Erythroblast (primary cell): ENCODE measurements around the gene STK38.
"Not testable (repeated sequence)": the region's sequence is repeated elsewhere in the genome, so short reads cannot be mapped to it uniquely, and the experiment has no call there.

Source experiments
- DNase-seq, 2 experiments: peaks; one replicate each; lab custom pipeline; 2025; lab: John Stamatoyannopoulos, UW
- GATA1 ChIP-seq: IDR thresholded peaks from 2 replicates; pipeline ENCODE4 v1.6.1; 2011; ENCODE audit warnings: low read depth, mild to moderate bottlenecking, control low read depth, low read length, moderate library complexity
- POLR2A ChIP-seq: IDR thresholded peaks from 2 replicates; pipeline ENCODE4 v1.6.1; 2011; ENCODE audit warnings: mild to moderate bottlenecking, low read length

The STK38 gene

DNA sequence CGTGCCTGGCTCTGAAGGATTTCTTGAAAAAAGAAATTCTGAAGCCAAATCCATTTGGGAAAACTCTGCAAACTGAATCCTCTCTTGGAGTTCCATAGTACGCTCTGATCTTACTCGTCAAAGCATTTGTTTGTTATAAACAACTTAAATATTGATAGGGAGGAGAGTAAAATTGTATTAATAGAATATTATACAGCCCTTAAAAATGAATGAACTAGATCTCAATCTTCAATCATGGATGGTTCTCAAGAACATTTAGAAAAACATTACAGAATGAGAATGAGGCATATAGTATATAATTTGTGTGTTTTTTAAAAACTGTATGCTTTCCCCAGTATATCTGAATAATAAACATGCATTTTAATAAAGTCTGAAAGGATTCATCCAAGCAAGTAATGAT lies 79.7 kb downstream of the STK38 start:
- DNase-seq: no peak

DNA sequence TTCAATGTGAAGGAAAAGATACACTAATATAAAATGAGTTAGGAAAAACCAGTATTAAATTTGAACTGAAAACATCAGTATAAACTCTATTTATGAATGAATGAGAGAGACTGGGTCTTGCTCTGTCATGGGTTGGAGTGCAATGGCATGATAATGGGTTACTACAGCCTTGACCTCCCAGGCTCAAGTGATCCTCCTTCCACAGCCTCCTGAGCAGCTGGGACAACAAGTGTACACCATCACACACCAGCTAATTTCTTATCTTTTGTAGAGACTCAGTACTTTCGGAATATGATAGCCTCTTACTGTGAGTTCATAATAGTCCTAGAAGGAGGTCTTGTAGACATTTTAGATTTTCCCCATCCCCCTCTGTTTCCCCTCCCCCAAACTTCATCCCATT lies 83.0 kb downstream of the STK38 start:
- peak in 1 of 2 experiments; percentile 5 for DNase-seq
- TF ChIP-seq POLR2A: no peak
- TF ChIP-seq GATA1: no peak

More for the DNA sequence above, 79.7 kb downstream of the STK38 start:
- TF ChIP-seq GATA1 (no peak), POLR2A (no peak)

DNA sequence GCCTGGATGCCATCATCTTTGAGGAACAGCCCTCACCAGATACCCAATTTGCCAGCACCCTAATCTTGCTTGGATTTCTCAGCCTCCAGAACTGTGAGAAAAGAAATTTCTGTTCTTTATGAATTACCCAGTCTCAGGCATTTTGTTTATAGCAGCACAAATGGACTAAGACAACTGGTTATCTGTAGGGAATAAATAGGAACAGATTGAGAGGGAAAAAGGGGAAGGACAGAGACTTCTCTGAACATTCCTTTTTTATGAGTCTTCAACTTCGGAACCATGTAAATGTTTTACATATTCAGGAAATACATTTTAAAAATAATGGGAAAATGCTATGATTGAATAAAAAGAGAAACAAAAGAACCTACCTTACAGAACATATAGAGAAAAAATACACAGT lies 83.6 kb downstream of the STK38 start:
- TF ChIP-seq GATA1 (no peak), POLR2A (no peak)
- no peak for DNase-seq

DNA sequence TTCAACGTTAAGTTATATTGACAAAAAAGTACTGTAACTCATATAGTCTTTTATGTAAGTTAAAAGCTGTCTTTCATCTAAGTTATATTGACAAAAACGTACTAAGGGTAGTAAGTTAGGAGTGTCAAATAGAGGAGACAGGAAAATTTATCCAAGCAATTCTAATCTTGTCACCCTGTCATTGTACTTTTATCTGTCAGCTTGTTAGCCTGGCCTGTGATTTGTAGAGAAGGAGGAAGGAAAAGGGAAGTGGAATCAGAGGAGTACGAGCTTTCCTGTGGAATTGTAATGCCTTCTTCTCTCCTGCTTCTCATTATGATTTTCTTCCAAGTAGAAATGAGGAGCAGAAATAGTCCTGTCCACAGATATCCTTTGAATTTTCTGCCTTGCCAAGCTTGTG lies 85.6 kb downstream of the STK38 start:
- no peak for DNase-seq

DNA sequence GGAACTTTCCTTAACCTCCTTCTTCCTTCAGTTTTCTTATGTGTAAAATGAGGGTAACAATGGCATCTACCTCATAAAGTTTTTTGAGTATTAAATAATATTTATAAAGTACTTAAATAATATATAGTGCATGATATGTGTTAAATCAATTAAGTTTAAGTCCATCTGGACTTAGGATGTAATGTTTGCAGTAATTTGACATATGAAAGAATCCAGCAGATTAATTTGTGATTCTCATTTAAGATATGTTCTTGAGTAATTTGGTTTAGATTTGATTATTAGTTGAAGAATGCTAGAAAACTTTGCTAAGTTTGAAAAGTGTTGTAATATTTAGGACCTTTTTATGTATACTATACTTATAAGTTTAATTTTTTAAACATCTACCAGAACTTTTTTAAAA lies 86.4 kb downstream of the STK38 start:
- DNase-seq: no peak
- TF ChIP-seq POLR2A: no peak
- no peak for TF ChIP-seq GATA1

More for the DNA sequence above, 85.6 kb downstream of the STK38 start:
- TF ChIP-seq POLR2A (no peak), GATA1 (no peak)

DNA sequence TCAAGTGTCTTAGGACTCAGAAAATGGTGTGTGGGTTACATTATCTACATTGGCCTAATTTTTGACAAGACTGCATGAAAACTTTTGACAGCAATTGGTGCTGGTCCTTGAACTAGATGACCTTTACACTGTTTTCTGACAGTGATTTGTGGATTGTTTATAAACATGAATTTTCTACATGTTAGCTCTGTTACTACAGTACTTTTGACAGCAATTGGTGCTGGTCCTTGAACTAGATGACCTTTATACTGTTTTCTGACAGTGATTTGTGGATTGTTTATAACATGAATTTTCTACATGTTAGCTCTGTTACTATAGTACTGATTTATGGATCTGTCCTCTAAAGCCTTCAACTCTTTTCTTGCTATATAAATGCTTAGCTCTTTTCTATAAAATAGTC lies 87.8 kb downstream of the STK38 start:
- TF ChIP-seq POLR2A (no peak), GATA1 (no peak)
- no peak for DNase-seq

DNA sequence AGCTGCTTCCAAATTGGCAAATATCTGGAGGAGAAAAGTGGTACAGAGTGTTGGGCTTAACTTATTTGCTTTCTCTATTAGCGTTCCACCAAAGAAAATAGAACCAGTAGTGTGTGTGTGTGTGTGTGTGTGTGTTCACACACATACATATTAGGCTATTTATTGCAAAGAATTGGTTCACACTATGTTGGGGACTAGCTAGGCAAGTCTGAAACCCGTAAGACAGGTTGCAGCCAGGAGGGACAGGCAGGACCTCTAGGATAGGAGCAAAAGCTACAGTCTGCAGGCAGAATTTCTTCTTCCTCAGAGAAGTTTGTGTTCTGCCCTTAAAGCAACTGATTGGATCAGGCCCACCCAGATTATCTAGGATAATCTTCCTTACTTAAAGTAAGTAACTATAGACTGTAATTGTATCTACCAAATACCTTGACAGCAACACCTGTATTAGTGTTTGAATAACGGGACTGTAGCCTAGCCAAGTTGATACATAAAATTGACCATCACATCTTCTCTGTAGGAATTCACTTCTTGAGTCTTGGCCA lies 91.7 kb downstream of the STK38 start:
- DNase-seq: no peak
- TF ChIP-seq POLR2A: no peak

DNA sequence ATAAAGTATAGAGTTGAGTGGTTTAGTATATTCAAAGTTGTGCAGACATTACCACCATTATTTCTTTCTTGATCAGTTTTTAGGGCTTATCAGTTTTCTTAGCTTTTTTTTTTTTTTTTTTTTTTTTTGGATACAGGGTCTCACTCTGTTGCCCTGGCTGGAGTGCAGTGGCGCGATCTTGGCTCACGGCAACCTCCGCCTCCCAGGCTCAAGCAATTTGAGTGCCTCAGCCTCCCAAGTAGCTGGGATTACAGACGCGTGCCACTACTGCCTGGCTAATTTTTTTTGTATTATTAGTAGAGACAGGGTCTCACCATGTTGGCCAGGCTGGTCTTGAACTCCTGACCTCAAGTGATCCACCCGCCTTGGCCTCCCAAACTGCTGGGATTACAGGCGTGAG lies 94.4 kb downstream of the STK38 start:
- not testable (repeated sequence) for DNase-seq

DNA sequence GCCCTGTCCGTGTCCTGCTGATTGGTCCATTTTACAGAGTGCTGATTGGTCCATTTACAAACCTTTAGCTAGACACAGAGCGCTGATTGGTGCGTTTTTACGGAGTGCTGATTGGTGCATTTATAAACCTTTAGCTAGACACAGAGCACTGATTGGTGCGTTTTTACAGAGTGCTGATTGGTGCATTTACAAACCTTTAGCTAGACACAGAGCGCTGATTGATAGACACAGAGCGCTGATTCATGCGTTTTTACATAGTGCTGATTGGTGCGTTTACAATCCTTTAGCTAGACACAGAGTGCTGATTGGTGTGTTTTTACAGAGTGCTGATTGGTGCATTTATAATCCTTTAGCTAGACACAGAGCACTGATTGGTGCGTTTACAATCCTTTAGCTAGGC lies 98.1 kb downstream of the STK38 start:
- DNase-seq: peak in 1 of 2 experiments; percentile 14

DNA sequence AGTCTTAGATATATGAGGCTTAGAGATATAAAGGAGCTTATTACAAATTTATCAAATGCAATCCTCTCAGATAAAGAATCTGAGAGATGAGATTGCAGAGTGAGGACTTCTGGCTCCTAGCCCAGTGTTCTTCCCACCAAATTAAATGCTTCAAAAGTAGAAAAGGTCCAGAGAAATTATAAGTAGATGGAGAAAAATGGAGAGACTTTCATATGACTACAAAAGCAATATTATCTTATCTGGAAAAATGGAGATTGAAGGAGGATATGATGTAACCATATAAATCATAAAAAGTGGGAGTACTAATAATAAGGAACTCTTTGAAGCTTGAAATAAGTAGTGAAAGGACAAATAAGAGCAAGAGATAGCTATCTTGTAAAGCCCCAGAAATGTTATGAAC lies 101.7 kb downstream of the STK38 start:
- no peak for DNase-seq
- no peak for TF ChIP-seq POLR2A
- no peak for TF ChIP-seq GATA1

DNA sequence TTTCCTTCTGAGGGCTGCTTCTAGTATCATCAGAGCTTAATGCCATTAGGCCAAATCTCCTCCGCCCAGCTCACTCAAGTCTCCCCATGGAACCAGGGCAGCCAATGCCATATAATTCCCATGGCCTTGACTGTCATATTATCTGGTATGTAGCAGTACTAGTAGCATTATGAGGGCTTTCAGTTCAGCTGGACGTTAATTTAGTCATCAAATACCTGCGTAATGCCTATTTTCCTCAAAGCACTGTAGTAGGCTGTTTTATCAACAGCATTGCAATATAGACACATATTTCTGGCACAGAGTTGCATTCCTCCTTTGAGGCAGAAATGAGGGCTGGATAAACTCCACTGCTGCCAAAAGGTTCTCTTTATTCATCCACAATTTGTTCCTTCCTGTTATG lies 102.8 kb downstream of the STK38 start:
- DNase-seq: no peak
- TF ChIP-seq GATA1 (no peak), POLR2A (no peak)
